ENCODE results near the gene IRS2.

IRS2 gene

DNA sequence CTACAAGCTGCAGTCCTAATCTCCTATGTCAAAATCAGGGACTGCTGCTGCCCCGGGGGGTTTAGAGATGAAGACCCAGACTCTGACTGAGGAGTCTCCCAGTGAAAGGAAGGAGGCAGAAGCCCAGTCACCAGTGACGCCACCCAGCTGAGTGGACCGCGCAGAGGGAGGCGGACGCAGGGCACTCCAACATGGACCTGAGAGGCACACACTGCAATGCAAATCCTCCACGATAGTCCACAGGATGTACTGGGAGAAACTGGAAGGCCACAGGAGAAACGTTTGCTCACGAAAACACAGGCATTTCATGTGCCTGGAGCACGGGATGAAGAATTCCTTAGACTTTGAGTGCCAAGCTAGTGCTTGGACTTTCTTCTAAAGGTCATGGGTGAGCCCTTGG is 58.3 kb downstream of the IRS2 start:
- DNase-seq: no peak

DNA sequence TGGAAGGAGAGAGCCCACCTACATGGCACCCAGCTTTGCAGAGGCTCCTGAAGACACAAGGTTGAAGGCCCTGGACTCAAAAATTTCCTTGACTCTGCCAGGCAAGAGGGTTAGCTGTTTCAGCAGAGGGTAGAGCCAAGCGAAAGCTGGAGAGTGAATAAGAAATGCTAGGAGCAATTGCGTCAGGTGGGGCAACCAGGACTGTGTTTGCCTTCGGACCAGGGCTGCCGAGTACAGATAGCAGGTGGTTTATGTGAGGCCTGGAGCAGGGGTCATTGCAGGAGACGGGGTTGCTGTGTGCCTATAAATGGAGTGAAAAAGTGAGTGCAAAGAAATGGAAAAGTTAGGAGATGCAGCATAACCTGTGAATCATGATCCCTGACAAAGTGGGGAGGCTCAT is 59.1 kb downstream of the IRS2 start:
- DNase-seq: no peak

DNA sequence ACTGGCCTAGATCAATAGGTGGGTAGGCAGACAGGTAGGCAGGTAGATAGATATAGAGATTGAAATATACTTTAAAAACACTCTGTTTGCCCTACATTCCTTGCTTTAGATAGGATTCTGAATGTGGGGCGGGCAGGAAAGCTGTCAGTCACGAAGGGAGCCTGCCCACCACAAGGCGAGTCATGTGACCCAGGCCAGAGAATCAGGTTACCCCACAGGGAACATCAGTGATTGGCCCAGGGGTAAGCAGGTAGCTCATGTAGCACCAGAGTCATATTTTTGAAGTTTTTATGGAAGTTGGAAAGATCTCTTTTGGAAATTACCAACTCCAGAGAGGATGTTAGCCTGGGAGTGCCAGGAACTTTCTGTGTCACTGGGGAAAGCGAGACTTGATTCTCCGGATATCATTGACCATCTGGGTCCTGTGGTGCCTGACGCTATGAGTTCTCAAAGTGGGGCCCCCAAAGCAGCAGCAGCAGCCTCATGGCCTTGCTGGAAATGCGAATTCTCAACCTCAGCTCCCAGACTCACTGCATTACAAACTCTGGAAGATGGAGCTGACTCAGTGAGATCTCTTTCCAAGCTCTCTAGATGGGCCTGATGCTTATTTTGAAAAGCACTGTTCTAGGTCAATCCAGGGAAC is 60.3 kb downstream of the IRS2 start:
- DNase-seq: no peak

DNA sequence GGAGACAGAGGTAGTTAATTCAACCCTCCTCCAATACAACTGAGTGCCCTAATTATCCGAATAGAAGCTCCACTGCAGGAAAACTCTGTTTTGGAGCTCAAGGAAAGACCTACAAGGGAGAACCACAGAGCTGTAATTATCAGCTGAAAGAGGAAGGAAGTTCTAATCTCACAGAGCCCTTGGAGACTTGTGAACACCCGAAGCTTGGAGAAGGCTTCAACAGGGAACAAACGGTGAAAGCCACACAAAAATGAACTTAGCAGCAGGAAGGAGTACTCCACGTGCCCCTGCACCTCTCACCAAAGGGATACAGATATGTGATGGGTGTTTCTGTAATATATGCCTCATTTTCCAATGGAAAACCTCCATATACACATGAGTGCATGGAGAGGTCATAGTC is 61.1 kb downstream of the IRS2 start:
- DNase-seq: no peak

DNA sequence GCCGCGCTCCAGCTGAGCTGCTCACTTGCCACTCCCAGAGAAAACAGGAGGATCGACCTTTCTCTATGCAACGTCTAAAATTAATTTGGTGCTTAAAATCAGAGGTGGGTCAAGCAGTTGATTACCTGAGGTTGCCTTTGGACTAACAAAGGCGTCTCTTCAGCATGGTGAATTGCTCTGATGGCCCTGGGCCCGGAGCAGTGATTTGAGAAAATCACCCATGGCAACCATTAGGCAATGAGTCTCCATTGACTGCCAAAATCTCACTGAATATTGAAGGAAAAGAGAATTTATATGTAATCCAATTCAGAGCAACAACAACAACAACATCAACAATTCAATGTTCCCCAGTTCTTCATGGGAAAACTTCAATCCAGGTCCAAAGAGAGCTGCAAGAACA is 61.8 kb downstream of the IRS2 start:
- DNase-seq: no peak

GRCh38 chr13:109723046-109723445 is 63.3 kb downstream of the IRS2 start:
- no peak for DNase-seq

DNA sequence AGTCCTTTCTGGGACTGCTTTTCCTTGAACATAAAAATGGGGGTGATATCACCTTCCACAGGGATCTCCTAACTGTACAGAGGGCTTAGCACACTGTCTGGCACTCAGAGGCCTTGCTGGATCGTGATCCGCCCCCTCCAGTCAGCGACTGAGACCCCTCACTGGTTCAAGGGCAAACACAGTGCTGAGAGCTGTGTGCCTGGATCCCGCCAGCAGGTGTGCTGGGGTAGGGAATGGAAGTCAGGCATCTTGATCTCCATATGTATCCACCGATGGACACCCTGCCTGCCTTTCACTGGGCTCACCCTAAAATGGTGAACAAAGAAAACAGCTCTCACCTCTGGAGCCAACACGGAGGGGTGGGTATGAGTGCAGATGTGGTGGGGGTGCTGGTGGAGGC is 64.3 kb downstream of the IRS2 start:
- DNase-seq: no peak

- no peak for DNase-seq
Measured at GRCh38 chr13:109720758-109721184, 65.6 kb downstream of the IRS2 start.

DNA sequence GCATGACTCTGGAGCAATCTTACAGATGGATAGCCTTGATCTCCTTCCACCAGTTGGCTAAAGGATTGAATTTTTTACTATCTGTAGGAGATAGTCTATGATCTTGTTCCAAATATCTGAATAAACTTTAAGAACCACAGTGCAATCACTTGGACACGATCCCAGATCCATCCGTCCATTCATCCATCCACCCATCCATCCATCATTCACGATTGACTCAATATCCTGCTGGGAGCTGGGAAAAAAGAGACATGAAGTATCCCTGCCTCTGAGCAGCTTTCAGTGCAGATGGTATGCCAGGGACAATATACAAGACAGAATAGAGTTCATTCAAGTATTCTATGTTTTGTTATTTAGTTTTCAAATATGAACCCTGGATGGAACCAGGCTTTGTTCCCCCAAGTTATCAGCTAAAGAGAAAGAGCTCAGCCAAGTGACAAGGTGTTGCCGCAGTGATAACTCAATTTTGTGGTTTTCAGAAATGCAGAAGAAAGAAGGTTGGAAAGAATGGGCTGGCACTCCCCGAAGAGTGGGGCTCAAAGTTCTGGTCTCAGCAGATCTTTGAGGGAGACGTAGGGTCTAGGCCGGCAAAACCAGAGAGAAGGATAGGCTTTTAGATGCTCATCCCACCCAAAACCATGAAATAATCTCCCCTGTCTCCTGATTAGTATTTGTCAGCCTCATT is 66.3 kb downstream of the IRS2 start:
- DNase-seq: no peak

GRCh38 chr13:109718726-109719125 is 67.7 kb downstream of the IRS2 start:
- DNase-seq: no peak

GRCh38 chr13:109717686-109718085 is 68.7 kb downstream of the IRS2 start:
- no peak for DNase-seq

- no peak for DNase-seq
Measured at GRCh38 chr13:109715902-109716301, 70.5 kb downstream of the IRS2 start.

GRCh38 chr13:109713681-109714080 is 72.7 kb downstream of the IRS2 start:
- no peak for DNase-seq

GRCh38 chr13:109712124-109712722 is 74.2 kb downstream of the IRS2 start:
- DNase-seq: no peak

DNA sequence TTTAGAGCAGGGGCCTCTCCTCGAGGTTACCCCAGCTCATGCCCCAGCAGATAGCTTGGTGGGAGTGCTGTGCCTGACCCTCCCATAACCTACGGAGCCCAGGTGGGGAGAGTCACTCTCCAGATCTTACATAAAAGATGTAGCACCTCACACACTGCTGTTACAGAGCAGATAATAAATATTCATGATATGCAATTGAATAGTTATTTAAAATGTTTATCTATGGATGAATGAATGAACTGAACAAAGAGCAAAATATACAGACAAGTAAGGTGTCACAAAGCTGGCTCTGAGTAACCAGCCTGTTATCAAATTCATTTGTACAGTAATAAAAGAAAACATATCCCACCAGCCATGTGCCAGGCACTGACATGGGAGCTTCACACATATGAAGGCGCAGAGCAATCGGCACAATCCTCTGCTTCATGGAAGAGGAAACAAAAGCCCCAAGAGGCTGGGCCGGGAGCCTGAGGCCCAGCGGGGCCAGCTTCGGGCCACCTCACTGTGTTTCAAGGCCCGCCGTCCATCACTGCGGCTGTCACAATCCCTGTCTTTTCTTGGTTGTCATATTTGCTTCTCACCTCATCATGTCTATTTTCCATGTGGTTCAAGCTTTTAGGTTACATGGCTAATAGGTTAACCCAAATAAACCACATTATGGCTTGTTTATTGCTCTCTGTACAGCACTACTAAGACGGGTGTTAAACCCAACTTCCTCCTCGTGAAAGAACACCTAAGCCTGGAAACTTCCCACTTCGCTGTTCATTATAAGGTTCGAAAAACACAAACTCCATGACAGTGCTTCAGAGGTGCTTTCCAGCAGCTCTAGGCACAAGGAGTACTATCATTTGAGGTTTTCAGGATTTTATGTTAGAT is 78.4 kb downstream of the IRS2 start:
- DNase-seq: no peak

- no peak for DNase-seq
Measured at GRCh38 chr13:109707044-109707741, 79.2 kb downstream of the IRS2 start.

DNA sequence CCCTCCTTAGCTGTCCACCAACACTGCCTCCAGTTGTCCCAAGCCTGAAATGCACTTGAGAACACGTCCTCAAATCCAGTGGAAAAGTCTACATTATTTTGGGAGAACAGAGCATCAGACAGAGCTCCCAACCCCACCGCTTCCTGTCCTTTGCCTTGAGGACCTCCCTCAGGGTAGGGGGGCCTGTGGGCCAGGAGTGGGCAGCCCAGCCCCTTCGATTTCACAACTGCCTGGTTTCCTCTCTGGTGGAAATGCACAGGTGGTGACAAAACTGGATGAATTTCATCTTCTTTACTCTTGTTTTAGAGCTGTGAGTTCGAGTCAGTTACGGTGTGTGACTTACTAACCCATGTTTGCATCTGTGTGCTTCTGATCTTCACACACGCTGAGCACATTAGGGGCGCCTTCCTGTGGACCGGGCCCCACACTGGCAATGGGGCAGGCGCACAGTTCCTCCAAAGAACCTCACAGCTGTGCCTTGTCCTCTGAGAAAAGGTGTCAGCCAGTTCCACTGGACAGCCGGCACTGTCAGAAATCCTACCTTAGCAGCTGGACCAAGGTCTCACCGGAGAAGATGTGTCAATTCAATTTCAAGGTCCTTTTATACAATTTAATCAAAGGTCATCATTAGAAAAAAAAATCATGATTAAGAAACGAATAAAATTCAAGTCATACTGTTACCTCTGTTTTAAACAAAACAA is 80.2 kb downstream of the IRS2 start:
- DNase-seq: no peak

GRCh38 chr13:109704771-109705635 is 81.4 kb downstream of the IRS2 start:
- no peak for DNase-seq

GRCh38 chr13:109703250-109703649 is 83.1 kb downstream of the IRS2 start:
- no peak for DNase-seq
